HEK293 (cell line): ENCODE data around the gene SREBF1.

ENCODE experiments used
- IKZF3 ChIP-seq: fragments of 450-650 bp; IDR thresholded peaks from 2 replicates; pipeline ENCODE4 v1.5.0; 2018; ENCODE audit warnings: missing biosample characterization, mild to moderate bottlenecking, missing genetic modification characterization, moderate library complexity
- ZNF16 ChIP-seq: fragments of 450-650 bp; formaldehyde crosslinking; IDR thresholded peaks from 2 replicates; pipeline ENCODE4 v1.5.1; 2016; ENCODE audit warnings: low read depth, missing biosample characterization, missing genetic modification characterization
- TF ChIP-seq, protein P1 (sequence below): fragments of 450-650 bp; formaldehyde crosslinking; IDR thresholded peaks from 2 replicates; pipeline ENCODE4 v1.5.1; 2016; ENCODE audit warnings: missing biosample characterization, missing genetic modification characterization

DNA sequence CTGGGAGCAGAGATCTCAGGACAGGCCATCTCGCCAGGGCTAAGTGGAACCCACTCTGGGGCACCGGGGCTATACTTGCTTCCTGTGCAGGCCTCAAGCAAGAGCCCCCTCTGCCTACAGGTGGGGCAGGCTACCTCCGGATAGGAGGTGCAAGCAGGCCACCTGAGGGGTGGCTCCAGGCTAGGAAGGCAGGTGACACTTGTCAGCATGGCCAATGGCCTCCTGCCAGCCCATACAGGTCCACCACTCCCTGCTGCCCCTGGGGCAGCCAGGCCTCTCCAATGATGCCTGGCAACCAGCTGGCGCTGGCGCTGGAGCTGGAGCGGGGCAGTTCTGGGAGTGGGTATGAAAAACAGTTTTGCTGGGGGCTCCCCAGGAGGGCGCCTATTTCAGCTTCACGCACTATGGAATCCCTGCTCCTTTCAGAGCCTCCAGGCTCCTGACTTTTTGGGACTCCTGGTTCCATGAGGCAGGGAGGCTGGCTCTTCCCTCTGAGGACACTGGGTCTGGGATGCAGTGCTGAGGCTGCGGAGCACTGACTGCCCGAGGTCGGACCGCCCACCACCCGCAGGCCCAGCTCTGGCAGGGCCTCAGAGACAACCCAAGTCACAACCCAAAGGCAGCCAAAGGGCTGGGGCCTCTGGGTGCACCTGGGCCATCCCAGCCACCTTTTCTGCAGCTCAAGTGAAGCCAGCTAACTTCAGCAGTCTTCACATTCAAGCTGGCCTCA is 8.4 kb upstream of the SREBF1 start:
- no peak for TF ChIP-seq IKZF3 (tag by site-specific recombination)
- no peak for TF ChIP-seq ZNF16
- TF ChIP-seq, protein P1, sequence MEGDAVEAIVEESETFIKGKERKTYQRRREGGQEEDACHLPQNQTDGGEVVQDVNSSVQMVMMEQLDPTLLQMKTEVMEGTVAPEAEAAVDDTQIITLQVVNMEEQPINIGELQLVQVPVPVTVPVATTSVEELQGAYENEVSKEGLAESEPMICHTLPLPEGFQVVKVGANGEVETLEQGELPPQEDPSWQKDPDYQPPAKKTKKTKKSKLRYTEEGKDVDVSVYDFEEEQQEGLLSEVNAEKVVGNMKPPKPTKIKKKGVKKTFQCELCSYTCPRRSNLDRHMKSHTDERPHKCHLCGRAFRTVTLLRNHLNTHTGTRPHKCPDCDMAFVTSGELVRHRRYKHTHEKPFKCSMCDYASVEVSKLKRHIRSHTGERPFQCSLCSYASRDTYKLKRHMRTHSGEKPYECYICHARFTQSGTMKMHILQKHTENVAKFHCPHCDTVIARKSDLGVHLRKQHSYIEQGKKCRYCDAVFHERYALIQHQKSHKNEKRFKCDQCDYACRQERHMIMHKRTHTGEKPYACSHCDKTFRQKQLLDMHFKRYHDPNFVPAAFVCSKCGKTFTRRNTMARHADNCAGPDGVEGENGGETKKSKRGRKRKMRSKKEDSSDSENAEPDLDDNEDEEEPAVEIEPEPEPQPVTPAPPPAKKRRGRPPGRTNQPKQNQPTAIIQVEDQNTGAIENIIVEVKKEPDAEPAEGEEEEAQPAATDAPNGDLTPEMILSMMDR (tag by site-specific recombination), result no peak
